ENCODE measurements around the gene KARS1. TPM values are rescaled to one million over a fixed set of nuclear protein-coding genes. Genes with fewer than 3 reads are reported as not detected.

The KARS1 gene
- total RNA-seq, 4 donors from 2014 or later, result 118 to 130 (median 121) TPM

DNA sequence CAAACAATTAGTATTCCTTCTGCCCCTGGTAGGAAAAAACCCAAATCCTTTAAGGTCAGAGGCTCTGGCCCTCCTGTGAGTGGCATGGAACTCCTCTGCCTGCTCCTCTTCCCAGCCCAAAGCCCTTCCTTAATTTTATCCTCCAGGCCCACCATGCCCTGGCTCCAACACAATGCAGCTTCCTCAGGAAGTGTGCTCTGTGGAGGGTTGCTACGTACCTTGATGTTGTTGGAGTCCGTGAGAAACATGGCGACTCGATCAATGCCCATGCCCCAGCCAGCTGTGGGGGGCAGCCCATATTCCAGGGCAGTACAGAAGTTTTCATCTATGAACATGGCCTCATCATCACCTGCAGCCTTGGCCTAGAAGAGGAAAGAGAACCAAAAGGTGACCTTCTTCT is 19.1 kb downstream of the KARS1 start:
- peaks cover 0 to 5% (median 0%) of the 10 kb centered on the region in 3 donors for H3K4me1 ChIP-seq
- no peak overlapping the region for H3K27ac ChIP-seq
- no peak overlapping the region for H3K4me3 ChIP-seq
- no CpG with 5 or more reads among the region's 4 CpGs for WGBS, 2 donors (ENCODE audit: low coverage in 1 of 2)
- ATAC-seq, result no peak
- TF ChIP-seq EP300 (IDR thresholded peaks at IDR 0.05), result no peak
- TF ChIP-seq POLR2AphosphoS5 (IDR thresholded peaks at IDR 0.05), result no peak
- TF ChIP-seq POLR2A (IDR thresholded peaks at IDR 0.05), result no peak
- TF ChIP-seq, protein P1, sequence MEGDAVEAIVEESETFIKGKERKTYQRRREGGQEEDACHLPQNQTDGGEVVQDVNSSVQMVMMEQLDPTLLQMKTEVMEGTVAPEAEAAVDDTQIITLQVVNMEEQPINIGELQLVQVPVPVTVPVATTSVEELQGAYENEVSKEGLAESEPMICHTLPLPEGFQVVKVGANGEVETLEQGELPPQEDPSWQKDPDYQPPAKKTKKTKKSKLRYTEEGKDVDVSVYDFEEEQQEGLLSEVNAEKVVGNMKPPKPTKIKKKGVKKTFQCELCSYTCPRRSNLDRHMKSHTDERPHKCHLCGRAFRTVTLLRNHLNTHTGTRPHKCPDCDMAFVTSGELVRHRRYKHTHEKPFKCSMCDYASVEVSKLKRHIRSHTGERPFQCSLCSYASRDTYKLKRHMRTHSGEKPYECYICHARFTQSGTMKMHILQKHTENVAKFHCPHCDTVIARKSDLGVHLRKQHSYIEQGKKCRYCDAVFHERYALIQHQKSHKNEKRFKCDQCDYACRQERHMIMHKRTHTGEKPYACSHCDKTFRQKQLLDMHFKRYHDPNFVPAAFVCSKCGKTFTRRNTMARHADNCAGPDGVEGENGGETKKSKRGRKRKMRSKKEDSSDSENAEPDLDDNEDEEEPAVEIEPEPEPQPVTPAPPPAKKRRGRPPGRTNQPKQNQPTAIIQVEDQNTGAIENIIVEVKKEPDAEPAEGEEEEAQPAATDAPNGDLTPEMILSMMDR (IDR thresholded peaks at IDR 0.05), result no peak
- no peaks in the 10 kb centered on the region for H3K9me3 ChIP-seq
- peaks cover 3 to 83% of the 10 kb centered on the region in 2 donors for H3K36me3 ChIP-seq
- H3K27me3 ChIP-seq, result no peaks in the 10 kb centered on the region

DNA sequence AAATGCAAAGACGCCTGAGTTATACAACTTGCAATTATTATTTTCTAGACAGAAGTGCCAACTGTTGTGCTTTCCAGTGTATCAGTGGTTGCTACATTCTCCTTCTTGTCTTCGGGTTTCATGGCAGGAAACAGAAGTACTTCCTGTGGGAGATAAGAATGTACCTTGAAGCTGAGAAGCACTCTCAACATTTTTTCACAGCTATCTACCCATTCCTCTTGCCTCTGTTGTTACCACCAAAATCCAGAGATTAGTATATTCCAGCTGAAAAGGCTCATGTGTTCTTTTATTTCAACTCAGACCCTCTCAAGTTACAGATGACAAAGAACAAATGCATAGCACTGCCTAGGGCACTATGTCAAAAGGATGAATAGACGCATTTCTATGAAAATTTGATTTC is 19.6 kb downstream of the KARS1 start:
- H3K36me3 ChIP-seq, result peaks cover 3 to 78% of the 10 kb centered on the region in 2 donors
- H3K4me1 ChIP-seq, result peaks cover 0 to 5% (median 0%) of the 10 kb centered on the region in 3 donors
- no peaks in the 10 kb centered on the region for H3K9me3 ChIP-seq
- 44 to 60% methylated on average over 2 to 3 of the region's 3 CpGs for WGBS, 2 donors (ENCODE audit: low coverage in 1 of 2)
- no peak overlapping the region for H3K27ac ChIP-seq
- no peak for TF ChIP-seq POLR2A (IDR thresholded peaks at IDR 0.05)
- TF ChIP-seq POLR2AphosphoS5 (IDR thresholded peaks at IDR 0.05), result no peak
- TF ChIP-seq EP300 (IDR thresholded peaks at IDR 0.05), result no peak
- TF ChIP-seq, protein P1 (IDR thresholded peaks at IDR 0.05), result no peak
- H3K27me3 ChIP-seq, result no peaks in the 10 kb centered on the region
- ATAC-seq, result no peak
- H3K4me3 ChIP-seq, result no peak overlapping the region

DNA sequence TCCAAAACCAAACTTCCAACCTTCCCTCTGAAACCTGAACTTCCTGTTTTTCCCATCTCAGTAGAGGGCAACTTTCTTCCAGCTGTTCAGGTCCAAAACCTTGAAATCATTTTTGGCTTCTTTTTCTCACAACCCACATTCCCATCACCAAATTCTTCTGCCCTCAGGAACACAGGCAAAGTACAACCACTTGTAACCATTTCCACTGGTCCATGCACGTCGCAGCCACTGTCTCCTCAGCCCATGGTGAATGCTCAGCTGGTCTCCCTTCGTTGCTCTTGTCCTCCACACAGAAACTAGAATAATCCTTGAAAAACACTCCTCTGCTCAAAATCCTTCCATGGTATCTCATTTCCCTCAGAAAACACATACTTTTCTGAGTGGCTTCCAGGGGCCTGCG is 20.7 kb downstream of the KARS1 start:
- Histone ChIP-seq H3K27me3 (no peaks in the 10 kb centered on the region), H3K9me3 (no peaks in the 10 kb centered on the region), H3K4me1 (peaks cover 4 to 15% (median 7%) of the 10 kb centered on the region in 3 donors), H3K36me3 (peaks cover 3 to 67% of the 10 kb centered on the region in 2 donors), H3K27ac (no peak overlapping the region), H3K4me3 (no peak overlapping the region)
- WGBS, 2 donors (ENCODE audit: low coverage in 1 of 2), result 80 to 92% methylated on average over 4 of the region's 4 CpGs
- no peak for TF ChIP-seq POLR2AphosphoS5 (IDR thresholded peaks at IDR 0.05)
- no peak for ATAC-seq

DNA sequence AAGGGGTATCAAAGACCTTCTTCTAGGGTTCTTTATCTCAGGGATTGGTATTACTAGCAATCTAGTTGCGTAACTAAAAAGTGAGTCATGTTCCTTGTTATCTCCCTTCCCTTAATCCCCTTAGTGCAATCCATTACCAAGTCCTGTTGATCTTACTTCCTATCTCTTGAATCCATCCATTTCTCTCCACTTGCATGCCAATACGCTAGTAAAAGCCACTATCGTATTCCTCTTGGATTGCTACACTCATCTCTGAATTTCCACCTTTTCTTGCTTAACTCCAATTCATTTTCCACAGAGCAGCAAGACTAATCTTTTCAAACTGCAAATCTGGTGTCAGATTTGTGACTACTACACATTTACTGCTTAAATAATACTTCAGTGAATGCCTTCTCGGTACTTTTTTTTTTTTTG is 22.5 kb downstream of the KARS1 start:
- Histone ChIP-seq H3K4me1 (peaks cover 4 to 27% (median 10%) of the 10 kb centered on the region in 3 donors), H3K4me3 (no peak overlapping the region), H3K27me3 (no peaks in the 10 kb centered on the region), H3K9me3 (no peaks in the 10 kb centered on the region), H3K27ac (no peak overlapping the region), H3K36me3 (peaks cover 0 to 53% of the 10 kb centered on the region in 2 donors)
- TF ChIP-seq, protein P1 (IDR thresholded peaks at IDR 0.05), result no peak
- no peak for TF ChIP-seq POLR2AphosphoS5 (IDR thresholded peaks at IDR 0.05)
- no peak for TF ChIP-seq EP300 (IDR thresholded peaks at IDR 0.05)
- no peak for TF ChIP-seq POLR2A (IDR thresholded peaks at IDR 0.05)
- no peak for ATAC-seq
- 62 to 81% methylated on average over 4 of the region's 4 CpGs for WGBS, 2 donors (ENCODE audit: low coverage in 1 of 2)

DNA sequence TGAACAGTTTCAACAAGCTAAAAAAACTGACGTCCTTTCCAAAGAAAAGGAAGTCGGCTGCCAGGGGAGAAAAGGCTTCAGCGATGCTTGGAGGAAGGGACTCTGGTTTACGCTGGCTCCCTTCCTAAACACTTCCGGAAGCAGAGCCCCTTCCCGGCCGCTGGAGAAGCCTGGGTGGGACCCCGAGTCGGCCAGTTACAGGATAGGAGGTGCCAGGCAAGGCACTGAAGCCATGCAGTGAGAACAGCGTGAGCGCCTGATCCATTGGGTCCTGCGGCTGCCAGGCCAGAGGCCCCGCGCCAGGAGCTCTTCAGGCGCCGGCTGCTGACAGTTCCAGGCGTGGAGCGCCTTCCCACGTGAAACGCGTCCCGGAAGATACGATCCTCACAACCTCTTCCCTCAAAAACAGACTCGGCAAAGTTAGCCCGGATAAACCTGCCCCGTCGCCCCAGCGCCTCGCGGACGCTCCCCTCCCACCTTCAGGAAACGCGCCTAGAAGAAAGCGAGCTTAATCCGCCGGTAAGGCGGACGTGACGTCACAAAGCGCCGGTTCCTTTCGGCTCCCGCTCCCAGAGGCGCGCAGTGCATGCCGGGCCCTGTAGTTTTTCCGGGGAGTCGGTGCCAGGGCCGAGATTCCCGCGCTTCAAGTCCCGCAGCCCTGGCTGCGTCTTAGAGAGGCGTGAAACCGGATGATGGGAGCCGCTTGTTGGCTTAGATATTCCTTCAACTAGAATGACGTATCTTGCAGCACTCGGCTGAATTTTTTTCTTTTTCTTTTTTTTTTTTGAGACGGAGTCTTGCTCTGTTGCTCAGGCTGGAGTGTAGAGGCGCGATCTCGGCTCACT is 24.5 kb downstream of the KARS1 start, which contains the start of gene ADAT1:
TSS of gene ADAT1 (minus strand) at position 521 of the 845 bp plus-strand sequence. CDS start 2,482 bp downstream, outside the sequence.
- Histone ChIP-seq H3K36me3 (peaks cover 0 to 53% of the 10 kb centered on the region in 2 donors), H3K9me3 (no peaks in the 10 kb centered on the region), H3K4me3 (peak within 1 kb of the TSS; percentile 79 to 83), H3K4me1 (peaks cover 4 to 27% (median 10%) of the 10 kb centered on the region in 3 donors), H3K27ac (peak within 1 kb of the TSS; percentile 84 to 95 (median 92)), H3K27me3 (no peaks in the 10 kb centered on the region)
- TF ChIP-seq, protein P1 (IDR thresholded peaks at IDR 0.05), result peak in 2 of 4 experiments; percentile 3 to 22
- TF ChIP-seq POLR2A (IDR thresholded peaks at IDR 0.05) (peak; percentile 67 to 73), EP300 (IDR thresholded peaks at IDR 0.05) (no peak), POLR2AphosphoS5 (IDR thresholded peaks at IDR 0.05) (peak; percentile 91)
- peak; percentile 99 for ATAC-seq
- 0 to 2% methylated on average over 8 to 11 of the region's 62 CpGs for WGBS, 2 donors (ENCODE audit: low coverage in 1 of 2)

All from gastroesophageal sphincter (tissue), 4 donors.